GM12878 (cell line): ENCODE data around the gene DYNLT2B. TPM values are rescaled to one million over a fixed set of nuclear protein-coding genes. Genes with fewer than 3 reads are reported as not detected.
"Not testable (repeated sequence)": the region's sequence is repeated elsewhere in the genome, so short reads cannot be mapped to it uniquely, and the experiment has no call there.

Experiments
- ATAC-seq: fragments of 200-7000 bp; cut with Tn5 transposase; 3 replicates; pipeline ENCODE4 v1.9.1; 2020; ENCODE audit warnings: mild to moderate bottlenecking, moderate library complexity
- BruUV-seq: library from RNA; stranded (reverse); fragments of 400-500 nt; replicated peaks from 2 replicates; lab custom pipeline; 2021; lab: Mats Ljungman, UMichigan
- CTCF ChIA-PET: fragments of 300-600 bp; sonication (Branson Sonifier 250); formaldehyde crosslinking; extraction: SDS; loops from one replicate; lab custom pipeline; 2021; ENCODE audit warnings: inconsistent platforms; lab: Yijun Ruan, JAX
- POLR2A ChIA-PET: fragments of 350-600 bp; formaldehyde crosslinking; extraction: SDS; loops from one replicate; lab custom pipeline; 2021; ENCODE audit warnings: inconsistent platforms; lab: Charles Lee
- RAD21 ChIA-PET: fragments of 300-600 bp; sonication (Branson Sonifier 250); formaldehyde crosslinking; loops from one replicate; lab custom pipeline; 2023; ENCODE audit warnings: antibody characterized with exemption; ENCODE audit not compliant: unreplicated experiment; lab: Charles Lee
- SMC1A ChIA-PET: fragments of 300-600 bp; sonication (Branson Sonifier 250); formaldehyde crosslinking; loops from one replicate; lab custom pipeline; 2023; ENCODE audit not compliant: unreplicated experiment, uncharacterized antibody; lab: Charles Lee
- DNase-seq: peaks from one replicate; pipeline ENCODE4 v3.0.0-alpha.2; 2011; ENCODE audit warnings: low read depth, low spot score
- FAIRE-seq: peaks from 3 replicates; lab custom pipeline; 2011; peaks lifted over from hg19 to GRCh38; lab: Jason Lieb, UNC
- H2AFZ ChIP-seq: 2 replicates; pipeline ENCODE4 v1.6.0; 2011; ENCODE audit warnings: low read depth, low read length, control low read depth; ENCODE audit not compliant: control insufficient read depth
- H3K27ac ChIP-seq: 2 replicates; pipeline ENCODE4 v1.5.1; 2011; ENCODE audit warnings: control low read depth; ENCODE audit not compliant: control insufficient read depth, insufficient read depth
- H3K27me3 ChIP-seq, 2 experiments: replicated peaks in 1 of 2; 2 replicates each; pipeline versions ENCODE4 v1.6.0 to v1.6.1; 2011; ENCODE audit warnings: low read length in 1 of 2; ENCODE audit not compliant: control insufficient read depth in 2 of 2, insufficient read depth in 2 of 2
- H3K36me3 ChIP-seq, 2 experiments: 2 replicates each; pipeline ENCODE4 v1.5.1; 2011; ENCODE audit warnings: low read length in 1 of 2; ENCODE audit not compliant: control insufficient read depth in 2 of 2, insufficient read depth in 2 of 2
- H3K4me1 ChIP-seq: 2 replicates; pipeline ENCODE4 v1.6.1; 2011; ENCODE audit warnings: mild to moderate bottlenecking, low read length, moderate library complexity, mixed read lengths; ENCODE audit not compliant: control insufficient read depth, insufficient read depth
- H3K4me2 ChIP-seq: 2 replicates; pipeline ENCODE4 v1.6.0; 2011; ENCODE audit warnings: control low read depth; ENCODE audit not compliant: control insufficient read depth, insufficient read depth
- H3K4me3 ChIP-seq: fragments of 200-600 bp; sonication (generic); 2 replicates; pipeline ENCODE4 v1.5.1; 2016
- H3K79me2 ChIP-seq: 2 replicates; pipeline ENCODE4 v1.6.0; 2011; ENCODE audit warnings: low read length; ENCODE audit not compliant: control insufficient read depth, insufficient read depth
- H3K9ac ChIP-seq: 2 replicates; pipeline ENCODE4 v1.8.0; 2011; ENCODE audit warnings: low read length, control low read depth, mixed read lengths; ENCODE audit not compliant: control insufficient read depth, insufficient read depth
- H3K9me3 ChIP-seq: replicated peaks from 3 replicates; pipeline ENCODE4 v1.5.1; 2011; ENCODE audit warnings: mild to moderate bottlenecking, low read length; ENCODE audit not compliant: control insufficient read depth, insufficient read depth
- H4K20me1 ChIP-seq: 2 replicates; pipeline ENCODE4 v1.6.0; 2011; ENCODE audit not compliant: control insufficient read depth, insufficient read depth
- SIX5 ChIP-seq: IDR thresholded peaks from 2 replicates; pipeline ENCODE4 v1.6.1; 2011; ENCODE audit warnings: mild to moderate bottlenecking, low read depth, low read length, moderate library complexity; ENCODE audit not compliant: severe bottlenecking
- SMC3 ChIP-seq: IDR thresholded peaks from 2 replicates; pipeline ENCODE4 v1.6.1; 2011; ENCODE audit warnings: low read length, improper control_type of control experiment, borderline replicate concordance
- SPI1 ChIP-seq: IDR thresholded peaks from 2 replicates; pipeline ENCODE4 v1.6.1; 2011; ENCODE audit warnings: low read depth, mild to moderate bottlenecking, low read length, moderate library complexity, borderline replicate concordance; ENCODE audit not compliant: insufficient read depth
- ZNF592 ChIP-seq: fragments of 450-650 bp; IDR thresholded peaks from 2 replicates; pipeline ENCODE4 v1.6.1; 2017; ENCODE audit warnings: mild to moderate bottlenecking, moderate library complexity
- ZNF622 ChIP-seq: fragments of 450-650 bp; IDR thresholded peaks from 2 replicates; pipeline ENCODE4 v1.6.1; 2017; ENCODE audit warnings: mild to moderate bottlenecking, inconsistent platforms
- WGBS: methylation state at CpG from one replicate; pipeline ENCODE4 v1.1.6; 2016; ENCODE audit warnings: low lambda C conversion rate; ENCODE audit not compliant: insufficient replicate concordance, insufficient coverage; ENCODE audit errors: missing lambda C conversion rate; 5-methylcytosine and 5-hydroxymethylcytosine counted together
- in situ Hi-C: fragments of 300-500 bp; cut with MboI; formaldehyde crosslinking; loops from 9 replicates; pipeline ENCODE4 v1.14.3; 2018; ENCODE audit warnings: mixed read lengths
- intact Hi-C: fragments of 100-400 bp; cut with micrococcal nuclease; formaldehyde crosslinking; loops from one replicate; pipeline ENCODE4 v1.14.2; 2022; ENCODE audit not compliant: unreplicated experiment
- polyA plus RNA-seq, 11 experiments: library from polyadenylated mRNA; depleted of rRNA in 4 of 11; unstranded in 6 of 11; stranded (reverse) in 5 of 11; fragments of >200 nt; fragmentation: Nextera tagmentation in 4 of 11; fragmentation: Illumina TruSeq in 1 of 11; extraction: Ambion mirVana in 4 of 11; extraction: Trizol in 1 of 11; gene quantifications; 1 replicate in 1 of 11; 2 replicates in 10 of 11; pipeline versions ENCODE4 v1.2.1 to v1.2.3, GENCODE V29; 2011 to 2016; ENCODE audit warnings: inconsistent platforms in 2 of 11, missing spikeins in 2 of 11, low read depth in 1 of 11
- total RNA-seq, 4 experiments: library from RNA; depleted of rRNA in 3 of 4; stranded (reverse); fragments of >200 nt in 3 of 4; fragmentation: Illumina TruSeq in 1 of 4; extraction: Trizol in 1 of 4; gene quantifications; 2 replicates each; pipeline versions ENCODE4 v1.2.1 to v1.2.3, GENCODE V29; 2013 to 2021

DYNLT2B gene
- total and polyA plus RNA-seq, 10 of the 15 experiments (the other 5 are each of a cell fraction or from before 2014, with no cell fraction given), result 8.6 to 89.7 (median 21.9) TPM

DNA sequence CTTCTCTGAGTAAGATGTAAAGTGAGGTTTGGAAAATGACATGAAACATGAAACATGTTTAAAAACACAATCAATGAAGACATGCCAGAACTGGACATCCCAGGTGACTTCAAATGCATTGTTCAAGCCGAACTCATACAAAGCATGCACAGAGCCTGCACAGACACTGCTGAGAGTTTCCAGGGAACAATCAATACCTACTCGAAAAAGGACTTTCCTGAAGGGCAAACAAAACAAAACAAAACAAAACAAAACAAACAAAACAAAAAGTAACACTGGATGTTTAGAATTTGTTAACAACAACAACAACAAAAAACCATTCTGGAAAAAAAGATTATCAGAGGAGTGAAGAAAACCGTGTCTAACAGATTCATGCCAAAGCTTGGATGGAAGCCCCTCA lies 30.7 kb upstream of the DYNLT2B start (continued):
- no peak for TF ChIP-seq ZNF592
- TF ChIP-seq ZNF622, result no peak
- no peak for TF ChIP-seq SMC3

- H3K27me3 ChIP-seq, result no peaks in the 10 kb centered on the region
- H2AFZ ChIP-seq, result no peak overlapping the region
- FAIRE-seq (no peak), DNase-seq (no peak), ATAC-seq (no peak; the same call in 1 of the 3 replicates)
- ChIA-PET POLR2A (no interaction called here), SMC1A (interaction anchor here (0.8 kb wide), 1 partner anchor 53 kb away, joined by 3 read pairs; no protein-coding TSS in a partner anchor), RAD21 (no interaction called here), CTCF (interaction anchor here (1.4 kb wide), 1 partner anchor 10 kb away, joined by 3 read pairs; no protein-coding TSS in a partner anchor)
- H3K9ac ChIP-seq, result no peak overlapping the region
- BruUV-seq, result no TSS peak
- no peak overlapping the region for H3K4me3 ChIP-seq
- H3K36me3 ChIP-seq, result no peaks in the 10 kb centered on the region; a peak in 2 of 4 replicates
- H3K9me3 ChIP-seq, result no peaks in the 10 kb centered on the region
- H3K4me2 ChIP-seq, result no peak overlapping the region
- in situ Hi-C loops, result no loop called here
- intact Hi-C loops, result no loop called here
- 0 out of 2 replicates have a peak, but pooled peaks have one; percentile 4 for TF ChIP-seq SPI1
- no peak for TF ChIP-seq SIX5
- H3K27ac ChIP-seq, result no peak overlapping the region
- 15% methylated on average over 4 of the region's 4 CpGs for WGBS
- H3K79me2 ChIP-seq, result no peaks in the 10 kb centered on the region
- peaks cover 4% of the 10 kb centered on the region; the same call in 1 of the 2 replicates for H3K4me1 ChIP-seq
- H4K20me1 ChIP-seq, result no peaks in the 10 kb centered on the region
These were observed 26.6 kb upstream of the DYNLT2B start for GRCh38 chr3:196344663-196345062.

DNA sequence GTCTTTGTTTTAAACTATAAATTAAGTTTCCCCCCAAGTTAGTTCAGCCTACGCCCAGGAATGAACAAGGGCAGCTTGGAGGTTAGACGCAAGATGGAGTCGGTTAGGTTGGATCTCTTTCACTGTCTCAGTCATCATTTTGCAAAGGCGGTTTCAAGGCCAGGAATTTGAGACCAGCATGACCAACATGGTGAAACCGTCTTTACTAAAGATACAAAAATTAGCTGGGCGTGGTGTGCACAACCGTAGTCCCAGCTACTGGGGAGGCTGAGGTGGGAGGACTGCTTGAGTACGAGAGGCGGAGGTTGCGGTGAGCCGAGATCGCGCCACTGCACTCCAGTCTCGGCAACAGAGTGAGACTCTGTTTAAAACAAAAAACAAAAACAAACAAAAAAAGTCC lies 25.9 kb upstream of the DYNLT2B start:
- H3K27me3 ChIP-seq, H3K4me3 ChIP-seq, H3K36me3 ChIP-seq, in situ Hi-C loops, H3K9ac ChIP-seq, ATAC-seq, H2AFZ ChIP-seq, DNase-seq, POLR2A ChIA-PET, FAIRE-seq, BruUV-seq, H4K20me1 ChIP-seq, H3K79me2 ChIP-seq, H3K9me3 ChIP-seq, H3K27ac ChIP-seq, H3K4me1 ChIP-seq, intact Hi-C loops, SMC1A ChIA-PET, CTCF ChIA-PET, RAD21 ChIA-PET, H3K4me2 ChIP-seq: not testable (repeated sequence)
- WGBS, result 94% methylated on average over 13 of the region's 14 CpGs
